Measurements from ENCODE around the gene ATP6V1F.

DNA sequence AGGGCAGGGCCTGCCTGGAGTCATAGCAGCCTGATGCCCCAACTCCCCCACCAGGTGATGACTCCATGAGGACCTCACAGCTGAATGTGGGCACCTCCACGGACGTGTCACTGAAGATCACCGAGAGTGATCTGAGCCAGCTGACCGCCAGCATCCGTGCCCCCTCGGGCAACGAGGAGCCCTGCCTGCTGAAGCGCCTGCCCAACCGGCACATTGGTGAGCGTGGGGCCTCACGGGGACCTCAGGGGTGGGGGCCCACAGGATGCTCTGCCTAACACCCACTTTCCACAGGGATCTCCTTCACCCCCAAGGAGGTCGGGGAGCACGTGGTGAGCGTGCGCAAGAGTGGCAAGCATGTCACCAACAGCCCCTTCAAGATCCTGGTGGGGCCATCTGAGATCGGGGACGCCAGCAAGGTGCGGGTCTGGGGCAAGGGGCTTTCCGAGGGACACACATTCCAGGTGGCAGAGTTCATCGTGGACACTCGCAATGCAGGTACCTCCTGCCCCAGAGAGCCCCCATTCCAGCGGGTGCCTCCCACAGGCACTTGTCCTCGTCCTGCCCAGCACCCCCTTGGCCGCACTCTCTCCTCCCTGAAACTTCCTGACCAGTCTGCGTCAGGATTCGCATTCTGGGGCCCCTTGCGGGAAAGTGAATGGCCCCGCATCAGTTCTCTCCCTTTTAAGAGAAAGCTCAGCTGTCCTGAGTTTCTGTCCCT lies 10.0 kb upstream of the ATP6V1F start:
- TF ChIP-seq, protein P1, sequence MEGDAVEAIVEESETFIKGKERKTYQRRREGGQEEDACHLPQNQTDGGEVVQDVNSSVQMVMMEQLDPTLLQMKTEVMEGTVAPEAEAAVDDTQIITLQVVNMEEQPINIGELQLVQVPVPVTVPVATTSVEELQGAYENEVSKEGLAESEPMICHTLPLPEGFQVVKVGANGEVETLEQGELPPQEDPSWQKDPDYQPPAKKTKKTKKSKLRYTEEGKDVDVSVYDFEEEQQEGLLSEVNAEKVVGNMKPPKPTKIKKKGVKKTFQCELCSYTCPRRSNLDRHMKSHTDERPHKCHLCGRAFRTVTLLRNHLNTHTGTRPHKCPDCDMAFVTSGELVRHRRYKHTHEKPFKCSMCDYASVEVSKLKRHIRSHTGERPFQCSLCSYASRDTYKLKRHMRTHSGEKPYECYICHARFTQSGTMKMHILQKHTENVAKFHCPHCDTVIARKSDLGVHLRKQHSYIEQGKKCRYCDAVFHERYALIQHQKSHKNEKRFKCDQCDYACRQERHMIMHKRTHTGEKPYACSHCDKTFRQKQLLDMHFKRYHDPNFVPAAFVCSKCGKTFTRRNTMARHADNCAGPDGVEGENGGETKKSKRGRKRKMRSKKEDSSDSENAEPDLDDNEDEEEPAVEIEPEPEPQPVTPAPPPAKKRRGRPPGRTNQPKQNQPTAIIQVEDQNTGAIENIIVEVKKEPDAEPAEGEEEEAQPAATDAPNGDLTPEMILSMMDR (IDR thresholded peaks at IDR 0.05): no peak
- no peak for TF ChIP-seq POLR2A (IDR thresholded peaks at IDR 0.05)
